Fibroblast of lung (primary cell): Measurements from ENCODE around the gene UBA7. TPM values are rescaled to one million over a fixed set of nuclear protein-coding genes. Genes with fewer than 3 reads are reported as not detected.
"Not testable (repeated sequence)": the region's sequence is repeated elsewhere in the genome, so short reads cannot be mapped to it uniquely, and the experiment has no call there.

Experiments
- DNase-seq, 2 donors: peaks; one replicate each; pipeline versions ENCODE4 v3.0.0 to v3.0.0-alpha.2; 2010; ENCODE audit warnings: low read depth in 2 of 2
- H2AFZ ChIP-seq: 2 replicates; pipeline ENCODE4 v1.5.1; 2012; ENCODE audit warnings: low read length, control low read depth, inconsistent platforms
- H3K27ac ChIP-seq: 2 replicates; pipeline ENCODE4 v1.5.1; 2011; ENCODE audit warnings: low read length, control low read depth; ENCODE audit not compliant: insufficient read depth
- H3K27me3 ChIP-seq: 2 replicates; pipeline ENCODE4 v1.5.1; 2011; ENCODE audit warnings: mild to moderate bottlenecking, low read length; ENCODE audit not compliant: control insufficient read depth, insufficient read depth
- H3K36me3 ChIP-seq: 2 replicates; pipeline ENCODE4 v1.5.1; 2011; ENCODE audit warnings: low read length; ENCODE audit not compliant: control insufficient read depth, insufficient read depth
- H3K4me1 ChIP-seq: 2 replicates; pipeline ENCODE4 v1.5.1; 2011; ENCODE audit warnings: low read length; ENCODE audit not compliant: control insufficient read depth, insufficient read depth; ENCODE audit errors: extremely low read depth
- H3K4me2 ChIP-seq: 2 replicates; pipeline ENCODE4 v1.5.1; 2011; ENCODE audit warnings: low read length, control low read depth; ENCODE audit not compliant: insufficient read depth; ENCODE audit errors: extremely low read depth
- H3K4me3 ChIP-seq, 4 experiments: fragments of 200-600 bp in 1 of 4; sonication (generic) in 1 of 4; replicated peaks in 1 of 4; 2 replicates each; pipeline ENCODE4 v1.5.1; 2011 to 2016; ENCODE audit warnings: low read length in 4 of 4, low read depth in 3 of 4, mild to moderate bottlenecking in 3 of 4, control low read depth in 2 of 4, inconsistent platforms in 1 of 4, mixed read lengths in 1 of 4; ENCODE audit not compliant: insufficient read depth in 1 of 4; ENCODE audit errors: control extremely low read depth in 1 of 4
- H3K79me2 ChIP-seq: 2 replicates; pipeline ENCODE4 v1.5.1; 2012; ENCODE audit warnings: mild to moderate bottlenecking, low read length, inconsistent platforms; ENCODE audit not compliant: control insufficient read depth, insufficient read depth
- H3K9ac ChIP-seq: 2 replicates; pipeline ENCODE4 v1.5.1; 2011; ENCODE audit warnings: mild to moderate bottlenecking, low read length, control low read depth; ENCODE audit not compliant: insufficient read depth
- H3K9me3 ChIP-seq: 2 replicates; pipeline ENCODE4 v1.5.1; 2012; ENCODE audit warnings: low read depth, low read length; ENCODE audit not compliant: control insufficient read depth, insufficient read depth
- H4K20me1 ChIP-seq: 2 replicates; pipeline ENCODE4 v1.5.1; 2011; ENCODE audit warnings: low read length; ENCODE audit not compliant: control insufficient read depth, insufficient read depth; ENCODE audit errors: extremely low read depth
- EZH2 ChIP-seq: IDR thresholded peaks from 2 replicates; pipeline ENCODE4 v1.5.1; 2012; ENCODE audit warnings: low read length, control low read depth, mild to moderate bottlenecking; ENCODE audit errors: missing control alignments
- polyA plus RNA-seq, 2 donors: library from polyadenylated mRNA; depleted of rRNA in 1 of 2; stranded (reverse) in 1 of 2; unstranded in 1 of 2; fragments of >200 nt; gene quantifications; 2 replicates each; pipeline ENCODE4 v1.2.1, GENCODE V29; 2011 to 2012; ENCODE audit warnings: missing spikeins in 1 of 2
- total RNA-seq: library from RNA; depleted of rRNA; stranded (reverse); fragments of >200 nt; gene quantifications from 2 replicates; pipeline ENCODE4 v1.2.1, GENCODE V29; 2014
- TF ChIP-seq, protein P1 (sequence below), 2 donors: IDR thresholded peaks in 1 of 2; conservative IDR thresholded peaks in 1 of 2; 1 replicate in 1 of 2; 2 replicates in 1 of 2; pipeline ENCODE4 v1.5.1; 2011 to 2012; ENCODE audit warnings: low read length in 2 of 2, control low read depth in 1 of 2, inconsistent platforms in 1 of 2, low read depth in 1 of 2, mild to moderate bottlenecking in 1 of 2

Gene UBA7
- total and polyA plus RNA-seq, 2 donors (not counting 1 experiment from before 2014, with no cell fraction given): 33.7 to 57.1 TPM

GRCh38 chr3:49780080-49780974, 33.4 kb downstream of the UBA7 start:
- Histone ChIP-seq H3K4me3 (no peak overlapping the region), H3K4me2 (no peak overlapping the region), H3K27me3 (no peaks in the 10 kb centered on the region), H3K79me2 (peaks cover 74% of the 10 kb centered on the region), H3K9ac (no peak overlapping the region), H3K9me3 (no peaks in the 10 kb centered on the region), H3K4me1 (peaks cover 3% of the 10 kb centered on the region), H3K27ac (no peak overlapping the region), H2AFZ (no peak overlapping the region), H4K20me1 (no peaks in the 10 kb centered on the region), H3K36me3 (peaks cover 4% of the 10 kb centered on the region)
- TF ChIP-seq, protein P1, sequence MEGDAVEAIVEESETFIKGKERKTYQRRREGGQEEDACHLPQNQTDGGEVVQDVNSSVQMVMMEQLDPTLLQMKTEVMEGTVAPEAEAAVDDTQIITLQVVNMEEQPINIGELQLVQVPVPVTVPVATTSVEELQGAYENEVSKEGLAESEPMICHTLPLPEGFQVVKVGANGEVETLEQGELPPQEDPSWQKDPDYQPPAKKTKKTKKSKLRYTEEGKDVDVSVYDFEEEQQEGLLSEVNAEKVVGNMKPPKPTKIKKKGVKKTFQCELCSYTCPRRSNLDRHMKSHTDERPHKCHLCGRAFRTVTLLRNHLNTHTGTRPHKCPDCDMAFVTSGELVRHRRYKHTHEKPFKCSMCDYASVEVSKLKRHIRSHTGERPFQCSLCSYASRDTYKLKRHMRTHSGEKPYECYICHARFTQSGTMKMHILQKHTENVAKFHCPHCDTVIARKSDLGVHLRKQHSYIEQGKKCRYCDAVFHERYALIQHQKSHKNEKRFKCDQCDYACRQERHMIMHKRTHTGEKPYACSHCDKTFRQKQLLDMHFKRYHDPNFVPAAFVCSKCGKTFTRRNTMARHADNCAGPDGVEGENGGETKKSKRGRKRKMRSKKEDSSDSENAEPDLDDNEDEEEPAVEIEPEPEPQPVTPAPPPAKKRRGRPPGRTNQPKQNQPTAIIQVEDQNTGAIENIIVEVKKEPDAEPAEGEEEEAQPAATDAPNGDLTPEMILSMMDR (conservative IDR thresholded peaks at IDR 0.05 in 1 of 2, IDR thresholded peaks at IDR 0.05 in 1 of 2; ENCODE audit: low read depth in 1 of 2, low read length in 2 of 2): no peak
- no peak for TF ChIP-seq EZH2
- peak in 1 of 2 donors; percentile 33 for DNase-seq

- peaks cover 72% of the 10 kb centered on the region for H3K79me2 ChIP-seq
- no peak overlapping the region for H3K4me2 ChIP-seq
- H3K9me3 ChIP-seq: no peaks in the 10 kb centered on the region
- no peak for TF ChIP-seq EZH2
- TF ChIP-seq, protein P1 (conservative IDR thresholded peaks at IDR 0.05 in 1 of 2, IDR thresholded peaks at IDR 0.05 in 1 of 2; ENCODE audit: low read depth in 1 of 2, low read length in 2 of 2): no peak
- no peaks in the 10 kb centered on the region for H3K27me3 ChIP-seq
- no peak overlapping the region for H3K9ac ChIP-seq
- peaks cover 4% of the 10 kb centered on the region for H3K36me3 ChIP-seq
- no peak overlapping the region for H3K27ac ChIP-seq
- DNase-seq: no peak
- no peak overlapping the region for H3K4me3 ChIP-seq
- H4K20me1 ChIP-seq: no peaks in the 10 kb centered on the region
- H2AFZ ChIP-seq: no peak overlapping the region
- H3K4me1 ChIP-seq: no peaks in the 10 kb centered on the region
Observed at GRCh38 chr3:49779358-49780079, 34.2 kb downstream of the UBA7 start.

GRCh38 chr3:49776101-49776500, 37.7 kb downstream of the UBA7 start:
- not testable (repeated sequence) for H3K4me1 ChIP-seq, H3K27ac ChIP-seq, H2AFZ ChIP-seq, DNase-seq, H3K4me2 ChIP-seq, H4K20me1 ChIP-seq, H3K9me3 ChIP-seq, H3K27me3 ChIP-seq, H3K4me3 ChIP-seq, H3K9ac ChIP-seq, H3K36me3 ChIP-seq
- peaks cover 73% of the 10 kb centered on the region for H3K79me2 ChIP-seq
